ENCODE data around the gene BEX4. TPM values are rescaled to one million over a fixed set of nuclear protein-coding genes. Genes with fewer than 3 reads are reported as not detected.
"Not testable (repeated sequence)": the region's sequence is repeated elsewhere in the genome, so short reads cannot be mapped to it uniquely, and the experiment has no call there.

The BEX4 gene
- total and polyA plus RNA-seq, 2 of the 4 experiments (the other 2 are of a cell fraction), result 0.54 to 6.8 TPM

DNA sequence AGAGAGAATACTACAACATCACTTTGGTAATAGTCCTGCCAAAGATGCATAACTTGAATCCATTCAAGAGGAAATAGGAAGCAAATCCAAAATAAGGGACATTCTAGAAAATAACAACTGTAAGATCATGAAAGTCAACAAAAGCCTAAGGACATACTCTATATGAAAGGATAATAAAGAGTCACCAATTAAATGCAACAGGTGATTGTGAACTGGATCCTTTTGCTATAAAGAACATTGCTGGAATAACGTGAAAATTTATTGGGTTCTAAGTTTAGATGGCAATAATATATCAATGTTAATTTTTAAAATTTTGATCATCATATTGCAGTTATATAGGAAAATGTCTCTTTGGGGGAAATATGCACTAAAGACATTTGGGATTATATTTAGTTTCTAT, 20.0 kb downstream of the BEX4 start:
- Histone ChIP-seq H4K8ac (ENCODE audit: low read depth in 2 of 2, low read length in 2 of 2) (no peak overlapping the region), H3K27me3 (ENCODE audit: control insufficient read depth, insufficient read depth, low read length) (peaks cover 8% of the 10 kb centered on the region), H3K14ac (replicated peaks; ENCODE audit: low read depth, low read length) (no peak overlapping the region), H3K4me2 (ENCODE audit: low read depth, low read length) (no peak overlapping the region), H3K4me1 (ENCODE audit: control insufficient read depth, insufficient read depth, low read length) (no peaks in the 10 kb centered on the region), H3K23ac (ENCODE audit: low read depth, low read length) (no peak overlapping the region), H4K20me1 (ENCODE audit: insufficient read depth, low read length) (no peaks in the 10 kb centered on the region), H3K9ac (ENCODE audit: low read depth, low read length) (no peak overlapping the region), H2AFZ (replicated peaks; ENCODE audit: low read length, poor library complexity) (no peak overlapping the region), H3K4ac (ENCODE audit: low read depth, low read length) (no peak overlapping the region), H3K36me3 (ENCODE audit: control insufficient read depth, insufficient read depth, low read length) (no peaks in the 10 kb centered on the region), H2BK5ac (ENCODE audit: low read depth, low read length, poor library complexity, severe bottlenecking) (no peak overlapping the region), H3K56ac (ENCODE audit: extremely low read depth, insufficient read depth, low read length) (no peak overlapping the region), H3K4me3 (ENCODE audit: insufficient read depth, low read depth, low read length) (no peak overlapping the region), H2AK9ac (replicated peaks; ENCODE audit: low read depth, low read length, poor library complexity) (no peak overlapping the region), H3K9me1 (ENCODE audit: insufficient read depth, low read length) (no peaks in the 10 kb centered on the region), H2BK20ac (ENCODE audit: low read depth, low read length) (no peak overlapping the region), H3K79me1 (ENCODE audit: low read depth in 1 of 2, low read length in 2 of 2) (no peaks in the 10 kb centered on the region), H4K5ac (ENCODE audit: low read depth, low read length) (no peak overlapping the region), H2AK5ac (ENCODE audit: low read depth, low read length) (no peak overlapping the region), H2BK15ac (ENCODE audit: low read depth, low read length) (no peak overlapping the region), H2BK120ac (ENCODE audit: low read depth, low read length) (no peak overlapping the region), H3K18ac (ENCODE audit: low read depth, low read length) (no peak overlapping the region), H3K9me3 (ENCODE audit: control insufficient read depth, insufficient read depth, low read length) (no peaks in the 10 kb centered on the region), H3K27ac (ENCODE audit: insufficient read depth, low read length) (no peak overlapping the region), H4K91ac (ENCODE audit: insufficient read depth, low read depth, low read length) (no peak overlapping the region)
- DNase-seq (no peak), ATAC-seq (ENCODE audit: low read depth) (no peak)
- BruUV-seq (replicated peaks), result no TSS peak
- in situ Hi-C loops (cut with MboI; ENCODE audit: low sequenced_read_pairs) (no loop called here), intact Hi-C loops (cut with micrococcal nuclease) (no loop called here), dilution Hi-C loops (cut with HindIII; ENCODE audit: low sequenced_read_pairs, unreplicated experiment) (no loop called here)
- TF ChIP-seq RFX5 (IDR thresholded peaks at IDR 0.05; ENCODE audit: low read depth, low read length) (no peak), CHD1 (IDR thresholded peaks at IDR 0.05; ENCODE audit: low read depth, low read length) (no peak), SMC3 (IDR thresholded peaks at IDR 0.05; ENCODE audit: low read depth, low read length) (no peak), MXI1 (IDR thresholded peaks at IDR 0.05; ENCODE audit: borderline replicate concordance, low read depth, low read length) (no peak), MAFK (IDR thresholded peaks at IDR 0.05; ENCODE audit: low read depth, low read length) (no peak), CEBPB (IDR thresholded peaks at IDR 0.05; ENCODE audit: low read depth, low read length) (no peak), NFE2L2 (IDR thresholded peaks at IDR 0.05; ENCODE audit: low read depth, low read length) (no peak), RAD21 (IDR thresholded peaks at IDR 0.05; ENCODE audit: low read length) (no peak), MAZ (IDR thresholded peaks at IDR 0.05; ENCODE audit: borderline replicate concordance, low read depth, low read length) (no peak), BHLHE40 (IDR thresholded peaks at IDR 0.05; ENCODE audit: low read depth, low read length) (no peak)
- ChIA-PET CTCF (no interaction called here), POLR2A (ENCODE audit: unreplicated experiment) (no interaction called here)
- no CpG with 5 or more reads among the region's 1 CpG for WGBS, 2 experiments (ENCODE audit: extremely low coverage in 2 of 2, insufficient read length in 1 of 2)

GRCh38 chrX:103235608-103236007, 20.7 kb downstream of the BEX4 start:
- dilution Hi-C loops (cut with HindIII; ENCODE audit: low sequenced_read_pairs, unreplicated experiment); H4K20me1 ChIP-seq (ENCODE audit: insufficient read depth, low read length); BruUV-seq (replicated peaks); in situ Hi-C loops (cut with MboI; ENCODE audit: low sequenced_read_pairs); H3K36me3 ChIP-seq (ENCODE audit: control insufficient read depth, insufficient read depth, low read length); H3K9ac ChIP-seq (ENCODE audit: low read depth, low read length); H3K27me3 ChIP-seq (ENCODE audit: control insufficient read depth, insufficient read depth, low read length); H3K56ac ChIP-seq (ENCODE audit: extremely low read depth, insufficient read depth, low read length); H2BK5ac ChIP-seq (ENCODE audit: low read depth, low read length, poor library complexity, severe bottlenecking); CTCF ChIA-PET; H3K4ac ChIP-seq (ENCODE audit: low read depth, low read length); POLR2A ChIA-PET (ENCODE audit: unreplicated experiment); H2AFZ ChIP-seq (replicated peaks; ENCODE audit: low read length, poor library complexity); ATAC-seq (ENCODE audit: low read depth); intact Hi-C loops (cut with micrococcal nuclease); H3K4me2 ChIP-seq (ENCODE audit: low read depth, low read length); H3K79me1 ChIP-seq (ENCODE audit: low read depth in 1 of 2, low read length in 2 of 2); H2AK5ac ChIP-seq (ENCODE audit: low read depth, low read length); H3K27ac ChIP-seq (ENCODE audit: insufficient read depth, low read length); H3K14ac ChIP-seq (replicated peaks; ENCODE audit: low read depth, low read length); H4K5ac ChIP-seq (ENCODE audit: low read depth, low read length); H3K4me3 ChIP-seq (ENCODE audit: insufficient read depth, low read depth, low read length); H2BK20ac ChIP-seq (ENCODE audit: low read depth, low read length); H2BK120ac ChIP-seq (ENCODE audit: low read depth, low read length); H2AK9ac ChIP-seq (replicated peaks; ENCODE audit: low read depth, low read length, poor library complexity); H3K23ac ChIP-seq (ENCODE audit: low read depth, low read length); DNase-seq; H2BK15ac ChIP-seq (ENCODE audit: low read depth, low read length); H3K9me1 ChIP-seq (ENCODE audit: insufficient read depth, low read length); H3K4me1 ChIP-seq (ENCODE audit: control insufficient read depth, insufficient read depth, low read length); H3K18ac ChIP-seq (ENCODE audit: low read depth, low read length); H4K91ac ChIP-seq (ENCODE audit: insufficient read depth, low read depth, low read length); H4K8ac ChIP-seq (ENCODE audit: low read depth in 2 of 2, low read length in 2 of 2); H3K9me3 ChIP-seq (ENCODE audit: control insufficient read depth, insufficient read depth, low read length): not testable (repeated sequence)
- no CpG with 5 or more reads among the region's 2 CpGs for WGBS, 2 experiments (ENCODE audit: extremely low coverage in 2 of 2, insufficient read length in 1 of 2)
